WTC11 (cell line): ENCODE measurements around the gene BRD4. TPM values are rescaled to one million over a fixed set of nuclear protein-coding genes. Genes with fewer than 3 reads are reported as not detected.

Experiments used
- ATAC-seq: fragments of 200-7000 bp; cut with Tn5 transposase; 2 replicates; pipeline ENCODE4 v1.10.0; 2021; ENCODE audit warnings: mild to moderate bottlenecking, moderate library complexity
- CTCF ChIA-PET: fragments of 300-600 bp; sonication (Branson Sonifier 250); formaldehyde crosslinking; loops from one replicate; lab custom pipeline; 2021; ENCODE audit warnings: antibody characterized with exemption; lab: Charles Lee
- POLR2A ChIA-PET: fragments of 350-600 bp; sonication (Branson Sonifier 250); formaldehyde crosslinking; loops from one replicate; lab custom pipeline; 2021; ENCODE audit warnings: antibody characterized with exemption; lab: Charles Lee
- DNase-seq: peaks from one replicate; pipeline ENCODE4 v3.0.0; 2021; ENCODE audit warnings: low spot score
- H3K27ac Mint-ChIP-seq: 2 replicates; pipeline ENCODE4 v1.8.0; 2021; ENCODE audit warnings: mixed read lengths
- H3K27me3 Mint-ChIP-seq: 2 replicates; pipeline ENCODE4 v1.8.0; 2021; ENCODE audit warnings: low read depth, mild to moderate bottlenecking, moderate library complexity, mixed read lengths
- H3K36me3 Mint-ChIP-seq: 2 replicates; pipeline ENCODE4 v1.8.0; 2021; ENCODE audit warnings: mixed read lengths
- H3K4me1 Mint-ChIP-seq: 2 replicates; pipeline ENCODE4 v1.8.0; 2022; ENCODE audit warnings: mixed read lengths
- H3K4me3 Mint-ChIP-seq: 2 replicates; pipeline ENCODE4 v1.8.0; 2021; ENCODE audit warnings: mild to moderate bottlenecking, moderate library complexity, mixed read lengths
- H3K9me3 Mint-ChIP-seq: 2 replicates; pipeline ENCODE4 v1.8.0; 2021; ENCODE audit warnings: mixed read lengths
- AR ChIP-seq: fragments of 250-450 bp; sonication (Bioruptor Pico); IDR thresholded peaks from 2 replicates; pipeline ENCODE4 v1.9.0; 2021; ENCODE audit warnings: mild to moderate bottlenecking
- ARID4B ChIP-seq: sonication (generic); formaldehyde crosslinking; IDR thresholded peaks from 2 replicates; pipeline ENCODE4 v1.8.0; 2023; ENCODE audit warnings: missing genetic modification reagents, mild to moderate bottlenecking, borderline replicate concordance
- ELF4 ChIP-seq: sonication (generic); formaldehyde crosslinking; IDR thresholded peaks from 2 replicates; pipeline ENCODE4 v1.8.1; 2022; ENCODE audit warnings: low read depth, mild to moderate bottlenecking, moderate library complexity, missing genetic modification reagents
- FOXK1 ChIP-seq: sonication (generic); formaldehyde crosslinking; IDR thresholded peaks from 2 replicates; pipeline ENCODE4 v1.8.0; 2022; ENCODE audit warnings: mild to moderate bottlenecking, moderate library complexity, missing genetic modification reagents
- FOXP1 ChIP-seq: sonication (generic); formaldehyde crosslinking; IDR thresholded peaks from 2 replicates; pipeline ENCODE4 v1.8.0; 2022; ENCODE audit warnings: missing genetic modification reagents, mild to moderate bottlenecking, moderate library complexity, borderline replicate concordance
- GRHL2 ChIP-seq: fragments of 250-450 bp; sonication (Bioruptor Pico); IDR thresholded peaks from 2 replicates; pipeline ENCODE4 v1.8.0; 2022; ENCODE audit warnings: mild to moderate bottlenecking, moderate library complexity; ENCODE audit not compliant: insufficient replicate concordance, severe bottlenecking
- HMGXB4 ChIP-seq: sonication (generic); formaldehyde crosslinking; IDR thresholded peaks from 2 replicates; pipeline ENCODE4 v1.8.1; 2023; ENCODE audit warnings: mild to moderate bottlenecking, moderate library complexity, missing genetic modification reagents
- MXD4 ChIP-seq: fragments of 250-450 bp; sonication (Bioruptor Pico); IDR thresholded peaks from 2 replicates; pipeline ENCODE4 v1.8.0; 2021; ENCODE audit warnings: mild to moderate bottlenecking, moderate library complexity, borderline replicate concordance
- NFATC4 ChIP-seq: fragments of 250-450 bp; sonication (Bioruptor Pico); IDR thresholded peaks from 2 replicates; pipeline ENCODE4 v1.9.0; 2021; ENCODE audit warnings: mild to moderate bottlenecking
- RELA ChIP-seq: sonication (generic); formaldehyde crosslinking; IDR thresholded peaks from 2 replicates; pipeline ENCODE4 v1.8.1; 2022; ENCODE audit warnings: missing genetic modification reagents, mild to moderate bottlenecking, borderline replicate concordance
- RORB ChIP-seq: fragments of 250-450 bp; sonication (Bioruptor Pico); IDR thresholded peaks from 2 replicates; pipeline ENCODE4 v1.9.0; 2021; ENCODE audit warnings: mild to moderate bottlenecking
- STAT6 ChIP-seq: sonication (generic); formaldehyde crosslinking; conservative IDR thresholded peaks from 2 replicates; pipeline ENCODE4 v1.8.1; 2023; ENCODE audit warnings: mild to moderate bottlenecking, low read depth, missing genetic modification reagents, moderate library complexity
- TEAD4 ChIP-seq: sonication (generic); formaldehyde crosslinking; IDR thresholded peaks from 2 replicates; pipeline ENCODE4 v1.8.0; 2022; ENCODE audit warnings: mild to moderate bottlenecking, missing genetic modification reagents
- ZNF396 ChIP-seq: fragments of 250-450 bp; sonication (Bioruptor Pico); IDR thresholded peaks from 2 replicates; pipeline ENCODE4 v1.8.0; 2021; ENCODE audit warnings: mild to moderate bottlenecking, moderate library complexity, borderline replicate concordance
- ZNF425 ChIP-seq: fragments of 250-450 bp; sonication (Bioruptor Pico); conservative IDR thresholded peaks from 2 replicates; pipeline ENCODE4 v1.9.0; 2021; ENCODE audit warnings: mild to moderate bottlenecking
- ZNF671 ChIP-seq: fragments of 250-450 bp; sonication (Bioruptor Pico); IDR thresholded peaks from 2 replicates; pipeline ENCODE4 v1.8.0; 2021; ENCODE audit warnings: mild to moderate bottlenecking
- total RNA-seq: library from RNA; stranded (reverse); gene quantifications from 3 replicates; pipeline ENCODE4 v1.2.3, GENCODE V29; 2021
- TF ChIP-seq, protein P1 (sequence below): sonication (generic); formaldehyde crosslinking; IDR thresholded peaks from 2 replicates; pipeline ENCODE4 v1.8.1; 2022; ENCODE audit warnings: low read depth, missing genetic modification reagents, borderline replicate concordance

BRD4 gene
- total RNA-seq, 1 experiment from 2014 or later: 128 TPM

GRCh38 chr19:15317392-15318071, 14.8 kb downstream of the BRD4 start:
- no peaks in the 10 kb centered on the region for H3K9me3 Mint-ChIP-seq
- TF ChIP-seq ELF4 (CRISPR knock-in tag) (no peak), ZNF425 (CRISPR knock-in tag) (no peak), FOXK1 (no peak), GRHL2 (CRISPR knock-in tag) (no peak), TEAD4 (CRISPR knock-in tag) (no peak), ZNF671 (no peak), MXD4 (no peak), RORB (CRISPR knock-in tag) (no peak), HMGXB4 (no peak), ARID4B (CRISPR knock-in tag) (no peak), STAT6 (no peak), NFATC4 (CRISPR knock-in tag) (no peak), AR (no peak), ZNF396 (no peak), FOXP1 (CRISPR knock-in tag) (no peak), RELA (CRISPR knock-in tag) (no peak)
- TF ChIP-seq, protein P1, sequence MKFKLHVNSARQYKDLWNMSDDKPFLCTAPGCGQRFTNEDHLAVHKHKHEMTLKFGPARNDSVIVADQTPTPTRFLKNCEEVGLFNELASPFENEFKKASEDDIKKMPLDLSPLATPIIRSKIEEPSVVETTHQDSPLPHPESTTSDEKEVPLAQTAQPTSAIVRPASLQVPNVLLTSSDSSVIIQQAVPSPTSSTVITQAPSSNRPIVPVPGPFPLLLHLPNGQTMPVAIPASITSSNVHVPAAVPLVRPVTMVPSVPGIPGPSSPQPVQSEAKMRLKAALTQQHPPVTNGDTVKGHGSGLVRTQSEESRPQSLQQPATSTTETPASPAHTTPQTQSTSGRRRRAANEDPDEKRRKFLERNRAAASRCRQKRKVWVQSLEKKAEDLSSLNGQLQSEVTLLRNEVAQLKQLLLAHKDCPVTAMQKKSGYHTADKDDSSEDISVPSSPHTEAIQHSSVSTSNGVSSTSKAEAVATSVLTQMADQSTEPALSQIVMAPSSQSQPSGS (CRISPR knock-in tag): no peak
- H3K27ac Mint-ChIP-seq: peak overlapping the region; percentile 77
- H3K27me3 Mint-ChIP-seq: no peaks in the 10 kb centered on the region
- H3K4me3 Mint-ChIP-seq: no peak overlapping the region
- H3K4me1 Mint-ChIP-seq: peaks cover 65% of the 10 kb centered on the region
- ATAC-seq (peak; percentile 60), DNase-seq (no peak)
- H3K36me3 Mint-ChIP-seq: no peaks in the 10 kb centered on the region
- ChIA-PET POLR2A (interaction anchor here (0.6 to 1.1 kb wide), 3 partner anchors 8 to 186 kb away, joined by 3 to 4 read pairs (median 4); no protein-coding TSS in a partner anchor), CTCF (interaction anchor here (0.8 to 1.5 kb wide), 5 partner anchors 11 to 216 kb away, joined by 3 to 5 read pairs (median 3); no protein-coding TSS in a partner anchor)
